Muscle of leg (tissue), 11 donors: ENCODE results near the gene GORAB. TPM values are rescaled to one million over a fixed set of nuclear protein-coding genes. Genes with fewer than 3 reads are reported as not detected.

ENCODE experiments used
- DNase-seq: peaks from one replicate; pipeline ENCODE4 v3.0.0; 2013
- H3K27ac ChIP-seq: one replicate; pipeline ENCODE4 v1.5.1; 2013; ENCODE audit warnings: mild to moderate bottlenecking, low read length, control low read depth
- H3K27me3 ChIP-seq: one replicate; pipeline ENCODE4 v1.6.1; 2013; ENCODE audit warnings: low read length; ENCODE audit not compliant: control insufficient read depth, insufficient read depth
- H3K36me3 ChIP-seq: one replicate; pipeline ENCODE4 v1.6.1; 2013; ENCODE audit warnings: low read length; ENCODE audit not compliant: control insufficient read depth, insufficient read depth
- H3K4me1 ChIP-seq: one replicate; pipeline ENCODE4 v1.6.1; 2013; ENCODE audit warnings: low read length; ENCODE audit not compliant: control insufficient read depth, insufficient read depth
- H3K4me3 ChIP-seq: one replicate; pipeline ENCODE4 v1.5.1; 2013; ENCODE audit warnings: low read length, control low read depth
- H3K9me3 ChIP-seq: replicated peaks from 2 replicates; pipeline ENCODE4 v1.6.1; 2013; ENCODE audit warnings: low read depth, low read length; ENCODE audit not compliant: control insufficient read depth
- WGBS: methylation state at CpG from one replicate; pipeline ENCODE4 v1.1.5; 2013; ENCODE audit warnings: missing lambda C conversion rate; ENCODE audit not compliant: insufficient coverage; 5-methylcytosine and 5-hydroxymethylcytosine counted together
- polyA plus RNA-seq, 8 donors: library from polyadenylated mRNA; unstranded; fragments of 120-200 nt; gene quantifications; one replicate each; pipeline versions ENCODE4 v1.2.1 to v1.2.3, GENCODE V29; 2013; ENCODE audit warnings: inconsistent platforms in 1 of 8, low replicate concordance in 1 of 8; ENCODE audit not compliant: insufficient read length in 8 of 8, insufficient read depth in 1 of 8
- total RNA-seq: library from RNA; stranded (reverse); fragments of 120-200 nt; gene quantifications from one replicate; pipeline ENCODE4 v1.2.4, GENCODE V29; 2013

GORAB gene
- total and polyA plus RNA-seq, 9 donors: 11.5 to 19.7 (median 15.0) TPM

DNA sequence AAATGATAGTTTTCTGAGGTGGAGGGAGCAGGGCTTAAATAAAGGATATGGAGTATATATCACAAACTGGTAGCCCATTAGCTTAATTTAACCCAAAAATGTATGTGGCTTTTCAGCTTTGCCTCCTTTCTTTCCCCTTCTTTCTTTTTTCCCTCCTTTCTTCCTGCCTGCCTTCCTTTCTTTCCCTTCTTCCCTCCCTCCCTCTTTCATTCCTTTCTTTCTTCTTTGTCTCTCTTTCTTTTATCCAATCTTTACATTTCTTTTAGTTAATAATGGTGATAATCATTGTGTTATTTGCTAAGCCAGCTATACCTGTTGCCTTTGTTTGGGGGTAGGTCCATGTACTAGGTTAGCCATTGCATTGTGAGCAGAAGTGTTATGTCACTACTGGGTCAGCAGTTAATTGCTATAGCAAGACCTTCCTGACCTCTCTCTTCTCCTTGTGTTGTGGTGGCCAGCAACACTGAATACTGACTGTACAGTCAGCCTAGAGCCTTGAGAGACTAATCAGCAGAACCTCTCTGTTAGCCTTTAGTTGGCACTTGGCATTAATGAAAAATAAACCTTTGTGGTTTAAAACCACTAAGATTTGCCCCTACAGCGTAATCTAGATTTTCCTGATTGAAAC lies 5.1 kb downstream of the GORAB start:
- WGBS: no CpG with 5 or more reads among the region's 1 CpG
- Histone ChIP-seq H3K27me3 (no peaks in the 10 kb centered on the region), H3K4me3 (no peak overlapping the region), H3K27ac (no peak overlapping the region), H3K4me1 (peaks cover 5% of the 10 kb centered on the region), H3K36me3 (peaks cover 15% of the 10 kb centered on the region), H3K9me3 (no peaks in the 10 kb centered on the region)
- no peak for DNase-seq

DNA sequence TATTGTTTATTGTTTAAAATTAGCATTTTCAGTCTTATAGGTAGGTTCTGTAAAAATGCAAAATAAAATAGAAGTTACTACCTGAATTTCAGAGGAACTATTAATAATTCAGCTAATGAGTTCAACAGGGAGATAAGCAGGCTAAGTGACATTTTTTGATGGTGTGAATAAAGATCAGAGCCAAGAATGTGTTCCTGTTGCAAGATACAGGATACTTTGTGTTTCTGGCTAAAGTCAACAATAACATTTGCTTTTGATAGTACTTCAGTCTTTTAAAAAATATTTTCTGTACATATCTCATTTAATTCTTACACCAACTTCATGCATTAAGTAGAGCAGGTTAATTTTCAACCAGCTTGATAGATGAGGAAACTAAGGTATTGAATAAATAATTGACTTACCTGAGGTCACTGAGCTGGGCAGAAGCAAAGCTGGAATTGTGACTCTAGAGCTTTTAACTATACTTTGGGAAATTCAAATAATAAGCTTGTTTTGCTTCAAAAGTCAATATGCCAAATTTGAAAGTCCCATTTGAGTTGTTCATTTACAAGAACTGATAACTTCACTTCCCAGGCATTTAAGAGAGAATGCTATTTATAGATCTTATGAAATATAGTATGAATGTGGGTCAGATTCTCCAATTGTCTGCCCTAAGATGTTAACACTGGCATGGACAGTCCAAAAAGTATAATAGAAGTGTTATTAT lies 6.0 kb downstream of the GORAB start:
- Histone ChIP-seq H3K27ac (no peak overlapping the region), H3K4me3 (no peak overlapping the region)

DNA sequence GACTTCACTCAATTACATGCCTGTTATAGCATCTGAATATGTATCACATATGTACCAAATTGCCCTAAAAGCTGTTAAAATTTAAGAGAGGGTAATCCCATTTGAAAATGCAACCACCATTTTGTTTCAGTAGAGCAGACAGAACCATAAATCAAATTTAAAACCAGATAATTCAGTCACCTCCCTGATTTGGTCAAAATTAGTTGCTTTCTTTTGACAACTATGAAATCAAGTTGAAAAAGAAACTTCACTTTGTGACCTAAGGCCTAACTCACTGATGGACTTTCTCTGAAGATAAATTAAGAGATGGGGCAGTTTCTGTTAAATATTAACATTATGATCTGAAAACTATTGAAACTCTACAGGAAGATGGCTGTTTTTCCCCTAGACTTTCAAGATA lies 6.7 kb downstream of the GORAB start:
- no peak overlapping the region for H3K4me3 ChIP-seq
- no peaks in the 10 kb centered on the region for H3K9me3 ChIP-seq
- H3K27ac ChIP-seq: no peak overlapping the region
- H3K36me3 ChIP-seq: peaks cover 17% of the 10 kb centered on the region
- no peaks in the 10 kb centered on the region for H3K4me1 ChIP-seq
- no peak for DNase-seq
- H3K27me3 ChIP-seq: no peaks in the 10 kb centered on the region

More for the DNA sequence above, 6.0 kb downstream of the GORAB start:
- peaks cover 5% of the 10 kb centered on the region for H3K4me1 ChIP-seq
- peak; percentile 32 for DNase-seq
- peaks cover 15% of the 10 kb centered on the region for H3K36me3 ChIP-seq
- H3K27me3 ChIP-seq: no peaks in the 10 kb centered on the region
- H3K9me3 ChIP-seq: no peaks in the 10 kb centered on the region

DNA sequence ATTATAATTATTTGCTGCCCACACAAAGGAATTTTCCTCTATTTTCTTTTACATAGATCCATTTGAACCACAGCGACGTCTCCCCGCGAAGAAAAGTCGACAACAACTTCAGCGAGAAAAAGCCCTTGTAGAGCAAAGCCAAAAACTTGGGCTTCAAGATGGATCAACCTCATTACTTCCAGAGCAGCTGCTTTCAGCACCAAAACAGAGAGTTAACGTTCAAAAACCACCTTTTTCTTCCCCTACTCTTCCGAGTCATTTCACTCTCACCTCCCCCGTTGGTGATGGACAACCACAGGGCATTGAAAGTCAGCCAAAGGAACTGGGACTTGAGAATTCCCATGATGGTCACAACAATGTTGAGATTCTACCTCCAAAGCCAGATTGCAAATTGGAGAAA lies 7.2 kb downstream of the GORAB start:
- H3K27me3 ChIP-seq: no peaks in the 10 kb centered on the region
- no peak overlapping the region for H3K27ac ChIP-seq

DNA sequence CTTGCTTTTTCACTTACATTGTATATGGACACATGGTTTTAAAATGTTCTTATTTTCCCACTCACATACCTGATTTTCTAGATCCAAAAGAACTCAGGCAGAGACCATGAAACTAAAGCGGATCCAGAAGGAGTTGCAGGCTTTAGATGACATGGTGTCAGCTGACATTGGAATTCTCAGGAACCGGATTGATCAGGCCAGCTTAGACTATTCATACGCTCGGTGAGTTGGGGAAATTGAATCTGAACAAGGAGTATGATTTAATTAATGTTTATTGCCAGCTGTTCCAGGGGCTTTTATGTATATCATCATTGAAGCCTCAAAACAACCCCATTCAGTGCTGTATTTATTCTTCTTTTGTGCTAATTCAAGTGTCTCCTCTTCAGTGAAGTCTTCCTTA lies 12.7 kb downstream of the GORAB start:
- H3K4me3 ChIP-seq: no peak overlapping the region
- DNase-seq: no peak
- H3K27ac ChIP-seq: no peak overlapping the region
- WGBS: 83% methylated on average over 1 of the region's 4 CpGs
- H3K4me1 ChIP-seq: no peaks in the 10 kb centered on the region
- H3K36me3 ChIP-seq: peaks cover 29% of the 10 kb centered on the region
- H3K27me3 ChIP-seq: no peaks in the 10 kb centered on the region
- no peaks in the 10 kb centered on the region for H3K9me3 ChIP-seq

More for the DNA sequence above, 7.2 kb downstream of the GORAB start:
- DNase-seq: no peak
- Histone ChIP-seq H3K9me3 (no peaks in the 10 kb centered on the region), H3K36me3 (peaks cover 17% of the 10 kb centered on the region), H3K4me3 (no peak overlapping the region), H3K4me1 (no peaks in the 10 kb centered on the region)
- 90% methylated on average over 7 of the region's 9 CpGs for WGBS

DNA sequence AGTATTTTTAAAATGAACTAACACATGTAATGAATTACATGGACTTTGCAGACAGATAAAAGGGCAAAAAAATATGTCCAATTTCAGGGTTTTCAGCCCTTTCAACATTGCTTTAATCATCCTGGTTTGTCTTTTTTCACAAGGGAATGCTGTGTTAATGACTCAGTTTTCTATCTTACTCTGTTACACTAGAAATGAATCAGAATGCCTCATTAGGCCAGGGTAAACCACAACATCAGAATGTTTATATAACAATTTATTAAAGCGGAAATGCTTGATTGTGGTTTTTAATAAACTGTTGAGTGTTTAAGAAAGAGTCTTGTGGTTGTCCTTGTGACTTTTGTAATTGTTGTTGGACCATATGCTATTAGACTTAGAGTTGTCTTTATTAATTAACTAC lies 13.5 kb downstream of the GORAB start:
- Histone ChIP-seq H3K4me1 (no peaks in the 10 kb centered on the region), H3K27me3 (no peaks in the 10 kb centered on the region), H3K9me3 (no peaks in the 10 kb centered on the region), H3K27ac (no peak overlapping the region), H3K36me3 (peaks cover 34% of the 10 kb centered on the region), H3K4me3 (no peak overlapping the region)
- DNase-seq: no peak
- no CpG with 5 or more reads among the region's 1 CpG for WGBS

DNA sequence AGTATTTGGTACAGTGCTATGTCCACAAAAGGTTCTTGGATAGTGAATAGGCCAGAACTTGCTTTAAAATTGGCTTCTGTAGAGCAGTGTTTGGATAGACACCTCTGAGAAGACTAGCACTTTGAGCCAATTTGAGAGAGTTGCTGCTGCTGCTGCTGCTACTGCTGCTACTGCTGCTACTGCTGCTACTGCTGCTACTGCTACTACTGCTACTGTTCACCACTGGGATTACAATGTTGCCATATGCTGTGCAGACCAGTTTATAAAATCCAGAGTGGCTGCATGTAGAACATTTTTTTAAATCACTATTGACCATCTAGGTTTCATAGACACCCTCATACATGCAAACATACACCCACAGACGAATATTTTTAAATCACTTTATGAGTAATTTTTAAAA lies 15.3 kb downstream of the GORAB start:
- no peak for DNase-seq
- Histone ChIP-seq H3K36me3 (peaks cover 35% of the 10 kb centered on the region), H3K27me3 (no peaks in the 10 kb centered on the region), H3K4me1 (no peaks in the 10 kb centered on the region), H3K4me3 (no peak overlapping the region), H3K27ac (no peak overlapping the region), H3K9me3 (no peaks in the 10 kb centered on the region)
- WGBS: no CpG with 5 or more reads among the region's 1 CpG

DNA sequence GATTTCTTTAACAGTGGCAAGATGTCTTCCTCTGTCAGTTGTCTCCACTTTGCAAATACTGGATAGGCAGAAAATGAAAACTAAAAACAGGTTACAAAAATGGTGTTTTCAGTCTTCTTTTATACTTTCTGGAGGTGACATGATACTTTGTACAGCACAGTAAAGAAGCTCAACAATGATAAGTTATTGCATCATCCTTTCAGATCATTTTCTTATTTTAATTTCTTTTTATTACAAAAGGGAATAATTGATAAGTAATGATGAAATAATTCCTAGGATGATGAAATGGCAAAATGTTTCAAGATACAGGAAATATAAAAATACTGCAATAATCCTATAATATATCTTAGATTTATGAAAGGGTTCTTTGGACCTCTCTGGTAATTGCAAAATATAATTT lies 16.5 kb downstream of the GORAB start:
- Histone ChIP-seq H3K27ac (no peak overlapping the region), H3K4me1 (no peaks in the 10 kb centered on the region), H3K9me3 (no peaks in the 10 kb centered on the region), H3K4me3 (no peak overlapping the region), H3K27me3 (no peaks in the 10 kb centered on the region), H3K36me3 (peaks cover 33% of the 10 kb centered on the region)
- no peak for DNase-seq

DNA sequence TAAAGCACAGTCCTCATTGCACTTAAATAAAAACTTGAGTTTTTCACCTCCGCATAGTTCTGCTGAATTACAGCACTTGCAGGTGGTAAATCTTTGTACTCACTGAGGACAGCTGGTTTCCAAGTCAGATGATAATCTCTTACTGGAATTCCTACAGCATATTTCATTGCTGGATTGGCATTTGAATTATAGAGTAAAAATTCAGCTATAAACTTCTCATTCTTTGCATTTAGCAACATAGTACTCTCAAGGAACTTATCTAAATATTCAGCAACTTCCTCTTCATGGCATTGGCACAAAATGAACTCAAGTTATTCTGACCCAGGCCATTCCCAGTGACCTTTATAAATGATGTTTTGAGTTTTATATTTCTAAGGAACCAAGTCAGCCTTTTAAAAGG lies 23.4 kb downstream of the GORAB start:
- Histone ChIP-seq H3K27me3 (no peaks in the 10 kb centered on the region), H3K4me1 (no peaks in the 10 kb centered on the region), H3K36me3 (peaks cover 16% of the 10 kb centered on the region), H3K9me3 (no peaks in the 10 kb centered on the region), H3K4me3 (no peak overlapping the region), H3K27ac (no peak overlapping the region)
- no CpG with 5 or more reads among the region's 1 CpG for WGBS
- DNase-seq: no peak

DNA sequence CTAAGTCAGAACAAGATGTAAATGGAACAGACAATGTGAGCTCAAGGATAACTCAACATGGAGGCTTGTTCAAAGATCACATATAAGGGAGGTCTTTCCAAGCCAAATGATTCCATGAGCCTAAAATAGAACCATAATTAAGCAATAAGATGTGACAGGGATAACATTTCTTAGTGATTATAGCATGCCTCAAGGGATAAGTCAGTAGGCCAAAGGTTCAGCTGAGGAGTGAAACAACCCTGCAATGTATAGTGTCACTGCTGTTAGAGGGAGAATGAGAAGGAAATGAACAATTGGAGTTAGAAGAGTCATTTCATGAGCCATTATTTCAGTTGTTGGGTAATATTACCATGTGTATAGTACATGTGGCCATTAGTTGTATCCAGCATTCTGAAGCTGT lies 25.0 kb downstream of the GORAB start:
- Histone ChIP-seq H3K27ac (no peak overlapping the region), H3K4me1 (no peaks in the 10 kb centered on the region), H3K9me3 (no peaks in the 10 kb centered on the region), H3K4me3 (no peak overlapping the region), H3K36me3 (peaks cover 8% of the 10 kb centered on the region), H3K27me3 (no peaks in the 10 kb centered on the region)
- DNase-seq: peak; percentile 32

DNA sequence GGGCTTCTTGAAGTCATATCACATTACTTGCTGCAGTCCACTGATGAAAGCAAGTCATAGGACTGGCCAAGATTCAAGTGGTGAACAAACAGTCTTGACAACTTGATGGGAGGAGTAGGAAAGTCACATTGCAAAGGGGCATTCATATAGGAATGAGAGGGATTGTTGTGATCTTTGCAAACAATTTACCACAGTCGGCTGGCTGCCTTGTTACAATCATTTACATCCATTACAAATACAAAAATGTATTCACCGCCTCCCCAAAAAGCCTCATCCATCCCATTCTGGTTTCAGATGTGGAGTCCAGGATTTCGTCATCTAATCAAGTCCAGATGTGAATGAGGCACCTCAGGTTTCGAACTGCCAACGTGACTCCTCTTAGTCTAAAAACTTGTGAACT lies 26.8 kb downstream of the GORAB start:
- Histone ChIP-seq H3K4me1 (peaks cover 10% of the 10 kb centered on the region), H3K9me3 (no peaks in the 10 kb centered on the region), H3K36me3 (peaks cover 4% of the 10 kb centered on the region), H3K27me3 (no peaks in the 10 kb centered on the region), H3K4me3 (no peak overlapping the region), H3K27ac (no peak overlapping the region)
- peak; percentile 11 for DNase-seq
- WGBS: 100% methylated on average over 1 of the region's 5 CpGs
